Lung (tissue), 12 donors: ENCODE measurements around the gene COX5A. TPM values are rescaled to one million over a fixed set of nuclear protein-coding genes. Genes with fewer than 3 reads are reported as not detected.
"Not testable (repeated sequence)": the region's sequence is repeated elsewhere in the genome, so short reads cannot be mapped to it uniquely, and the experiment has no call there.

ENCODE experiments used
- ATAC-seq: fragments of 200-7000 bp; cut with Tn5 transposase; one replicate; pipeline ENCODE4 v1.9.1; 2020; ENCODE audit warnings: moderate number of reproducible peaks; ENCODE audit not compliant: insufficient read depth, low FRiP score
- DNase-seq, 3 donors: peaks; one replicate each; pipeline ENCODE4 v3.0.0-alpha.2; 2013 to 2017
- H3K27ac ChIP-seq, 2 donors: one replicate each; pipeline ENCODE4 v1.5.1; 2013; ENCODE audit warnings: mild to moderate bottlenecking in 2 of 2, moderate library complexity in 2 of 2, control low read depth in 1 of 2, inconsistent platforms in 1 of 2, low read depth in 1 of 2, low read length in 1 of 2
- H3K27me3 ChIP-seq, 3 donors: one replicate each; pipeline ENCODE4 v1.5.1; 2013; ENCODE audit warnings: low read length in 2 of 3; ENCODE audit not compliant: control insufficient read depth in 3 of 3, insufficient read depth in 3 of 3
- H3K36me3 ChIP-seq, 4 donors: one replicate each; pipeline ENCODE4 v1.5.1; 2013; ENCODE audit warnings: low read length in 4 of 4, mild to moderate bottlenecking in 1 of 4, moderate library complexity in 1 of 4; ENCODE audit not compliant: control insufficient read depth in 4 of 4, insufficient read depth in 4 of 4
- H3K4me1 ChIP-seq, 5 donors: one replicate each; pipeline ENCODE4 v1.5.1; 2013; ENCODE audit warnings: low read length in 5 of 5, mild to moderate bottlenecking in 2 of 5, moderate library complexity in 1 of 5; ENCODE audit not compliant: control insufficient read depth in 5 of 5, insufficient read depth in 5 of 5
- H3K4me3 ChIP-seq: one replicate; pipeline ENCODE4 v1.5.1; 2013; ENCODE audit warnings: mild to moderate bottlenecking, control low read depth, moderate library complexity
- H3K9ac ChIP-seq, 2 donors: one replicate each; pipeline ENCODE4 v1.5.1; 2013; ENCODE audit warnings: low read length in 2 of 2, control low read depth in 1 of 2; ENCODE audit not compliant: insufficient read depth in 1 of 2
- H3K9me3 ChIP-seq, 4 donors: one replicate each; pipeline ENCODE4 v1.5.1; 2013; ENCODE audit warnings: low read length in 3 of 4, mild to moderate bottlenecking in 1 of 4, moderate library complexity in 1 of 4; ENCODE audit not compliant: control insufficient read depth in 4 of 4, insufficient read depth in 3 of 4
- WGBS, 2 donors: extraction: QIAGEN DNeasy Blood & Tissue Kit; methylation state at CpG; one replicate each; pipeline ENCODE4 v1.1.7; 2013; 5-methylcytosine and 5-hydroxymethylcytosine counted together
- polyA plus RNA-seq, 2 donors: library from polyadenylated mRNA; stranded (reverse); fragments of 200-250 nt; gene quantifications; one replicate each; pipeline ENCODE4 v1.2.1, GENCODE V29; 2013
- total RNA-seq, 2 donors: library from RNA; depleted of rRNA in 1 of 2; stranded (reverse); fragments of >200 nt in 1 of 2; gene quantifications; one replicate each; pipeline ENCODE4 v1.2.1, GENCODE V29; 2014 to 2021
- TF ChIP-seq, protein P1 (sequence below): IDR thresholded peaks from 2 replicates; pipeline ENCODE4 v1.5.1; 2012; ENCODE audit warnings: mild to moderate bottlenecking; ENCODE audit errors: control extremely low read depth, extremely low read depth
- donor health status: control.
- donor health status: control.
- donor health status: Bipolar disorder and iron deficiency.
- donor health status: healthy.
- donor health status: DM: yes; HTN: yes; CAD: no.

COX5A gene
- total and polyA plus RNA-seq, 4 donors = 70.7 to 301 (median 198) TPM

GRCh38 chr15:74888716-74889115, 49.2 kb downstream of the COX5A start:
- whole genome bisulfite sequencing, 2 donors = 82 to 92% methylated on average over 4 of the region's 4 CpGs
- Histone ChIP-seq H3K9me3 (no peaks in the 10 kb centered on the region), H3K9ac (no peak overlapping the region), H3K27ac (no peak overlapping the region), H3K27me3 (no peaks in the 10 kb centered on the region), H3K4me1 (peaks cover 0 to 17% (median 6%) of the 10 kb centered on the region in 5 donors), H3K4me3 (no peak overlapping the region), H3K36me3 (peaks cover 0 to 17% (median 8%) of the 10 kb centered on the region in 4 donors)
- DNase-seq = no peak
- ATAC-seq = no peak
- TF ChIP-seq, protein P1, sequence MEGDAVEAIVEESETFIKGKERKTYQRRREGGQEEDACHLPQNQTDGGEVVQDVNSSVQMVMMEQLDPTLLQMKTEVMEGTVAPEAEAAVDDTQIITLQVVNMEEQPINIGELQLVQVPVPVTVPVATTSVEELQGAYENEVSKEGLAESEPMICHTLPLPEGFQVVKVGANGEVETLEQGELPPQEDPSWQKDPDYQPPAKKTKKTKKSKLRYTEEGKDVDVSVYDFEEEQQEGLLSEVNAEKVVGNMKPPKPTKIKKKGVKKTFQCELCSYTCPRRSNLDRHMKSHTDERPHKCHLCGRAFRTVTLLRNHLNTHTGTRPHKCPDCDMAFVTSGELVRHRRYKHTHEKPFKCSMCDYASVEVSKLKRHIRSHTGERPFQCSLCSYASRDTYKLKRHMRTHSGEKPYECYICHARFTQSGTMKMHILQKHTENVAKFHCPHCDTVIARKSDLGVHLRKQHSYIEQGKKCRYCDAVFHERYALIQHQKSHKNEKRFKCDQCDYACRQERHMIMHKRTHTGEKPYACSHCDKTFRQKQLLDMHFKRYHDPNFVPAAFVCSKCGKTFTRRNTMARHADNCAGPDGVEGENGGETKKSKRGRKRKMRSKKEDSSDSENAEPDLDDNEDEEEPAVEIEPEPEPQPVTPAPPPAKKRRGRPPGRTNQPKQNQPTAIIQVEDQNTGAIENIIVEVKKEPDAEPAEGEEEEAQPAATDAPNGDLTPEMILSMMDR = no peak

GRCh38 chr15:74887537-74888193, 50.2 kb downstream of the COX5A start:
- H3K9ac ChIP-seq, H3K27ac ChIP-seq, ATAC-seq, H3K27me3 ChIP-seq, H3K9me3 ChIP-seq, H3K4me3 ChIP-seq, DNase-seq, H3K36me3 ChIP-seq: not testable (repeated sequence)
- 73 to 89% methylated on average over 6 to 8 of the region's 10 CpGs for WGBS, 2 donors
- peaks cover 0 to 17% (median 6%) of the 10 kb centered on the region in 5 donors for H3K4me1 ChIP-seq

DNA sequence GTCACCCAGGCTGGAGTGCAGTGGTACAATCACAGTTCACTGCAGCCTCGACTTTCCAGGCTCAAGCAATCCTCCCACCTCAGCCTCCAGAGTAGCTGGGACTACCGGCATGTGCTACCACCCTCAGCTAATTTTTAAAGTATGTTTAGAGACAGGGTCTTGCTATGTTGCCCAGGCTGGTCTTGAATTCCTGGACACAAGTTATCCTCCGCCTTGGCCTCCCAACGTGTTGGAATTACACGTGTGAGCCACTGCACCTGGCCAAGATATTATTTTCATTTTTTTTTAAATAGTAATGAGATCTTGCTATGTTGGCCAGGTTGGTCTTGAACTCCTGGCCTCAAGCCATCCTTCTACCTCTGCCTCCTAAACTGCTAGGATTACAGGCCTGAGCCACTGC, 52.4 kb downstream of the COX5A start:
- Histone ChIP-seq H3K4me3 (no peak overlapping the region), H3K36me3 (no peaks in the 10 kb centered on the region), H3K9me3 (peaks cover 0 to 5% (median 0%) of the 10 kb centered on the region in 4 donors), H3K27ac (no peak overlapping the region), H3K9ac (no peak overlapping the region), H3K4me1 (peaks cover 0 to 12% (median 6%) of the 10 kb centered on the region in 5 donors), H3K27me3 (no peaks in the 10 kb centered on the region)
- TF ChIP-seq, protein P1 = no peak
- 91 to 92% methylated on average over 5 of the region's 5 CpGs for WGBS, 2 donors
- no peak for DNase-seq
- ATAC-seq = no peak

- TF ChIP-seq, protein P1 = no peak
- no peaks in the 10 kb centered on the region for H3K27me3 ChIP-seq
- H3K27ac ChIP-seq = no peak overlapping the region
- ATAC-seq = no peak
- peaks cover 0 to 9% (median 6%) of the 10 kb centered on the region in 5 donors for H3K4me1 ChIP-seq
- H3K36me3 ChIP-seq = no peaks in the 10 kb centered on the region
- no peak overlapping the region for H3K4me3 ChIP-seq
- no peak for DNase-seq
- WGBS, 2 donors = 87 to 90% methylated on average over 4 of the region's 4 CpGs
- peaks cover 0 to 5% (median 0%) of the 10 kb centered on the region in 4 donors for H3K9me3 ChIP-seq
- H3K9ac ChIP-seq = no peak overlapping the region
Observed at GRCh38 chr15:74884428-74885223, 53.2 kb downstream of the COX5A start.
